Activated CD4-positive, alpha-beta T cell treated with anti-CD3 and anti-CD28 coated beads, Interleukin-2, Interleukin-4, amounts not matched to agents 100 ng/mL and 50 ng/mL, durations not matched to agents 16 hours and 8 hours (primary cell): Measurements from ENCODE around the gene TRPM6.

ENCODE experiments used
- DNase-seq: peaks from one replicate; pipeline ENCODE4 v3.0.0-alpha.2; 2020; ENCODE audit warnings: low spot score

The TRPM6 gene

GRCh38 chr9:74771672-74772071, 116.0 kb downstream of the TRPM6 start:
- peak; percentile 15 for DNase-seq

GRCh38 chr9:74771262-74771585, 116.5 kb downstream of the TRPM6 start:
- no peak for DNase-seq

GRCh38 chr9:74770508-74771261, 117.0 kb downstream of the TRPM6 start:
- peak; percentile 6 for DNase-seq

GRCh38 chr9:74765481-74765971, 122.2 kb downstream of the TRPM6 start:
- DNase-seq: no peak

GRCh38 chr9:74762950-74763349, 124.8 kb downstream of the TRPM6 start:
- no peak for DNase-seq

- no peak for DNase-seq
Measured at GRCh38 chr9:74760031-74760700, 127.6 kb downstream of the TRPM6 start.

GRCh38 chr9:74755999-74756398, 131.7 kb downstream of the TRPM6 start:
- DNase-seq: no peak

- DNase-seq: no peak
Measured at GRCh38 chr9:74755355-74755754, 132.4 kb downstream of the TRPM6 start.

- no peak for DNase-seq
Measured at GRCh38 chr9:74753650-74754049, 134.1 kb downstream of the TRPM6 start.

GRCh38 chr9:74748966-74749365, 138.8 kb downstream of the TRPM6 start:
- no peak for DNase-seq

GRCh38 chr9:74742792-74743730, 144.7 kb downstream of the TRPM6 start:
- no peak for DNase-seq

- DNase-seq: no peak
Measured at GRCh38 chr9:74742191-74742790, 145.4 kb downstream of the TRPM6 start.

- no peak for DNase-seq
Measured at GRCh38 chr9:74736646-74737045, 151.1 kb downstream of the TRPM6 start.

GRCh38 chr9:74735761-74736160, 152.0 kb downstream of the TRPM6 start:
- no peak for DNase-seq

GRCh38 chr9:74729136-74729695, 158.5 kb downstream of the TRPM6 start:
- no peak for DNase-seq

- DNase-seq: no peak
Measured at GRCh38 chr9:74728176-74728575, 159.5 kb downstream of the TRPM6 start.

GRCh38 chr9:74726581-74726980, 161.1 kb downstream of the TRPM6 start:
- DNase-seq: no peak

GRCh38 chr9:74724317-74724716, 163.4 kb downstream of the TRPM6 start:
- no peak for DNase-seq

GRCh38 chr9:74721696-74722660, 165.7 kb downstream of the TRPM6 start:
- no peak for DNase-seq

- no peak for DNase-seq
Measured at GRCh38 chr9:74719306-74719705, 168.4 kb downstream of the TRPM6 start.

- DNase-seq: no peak
Measured at GRCh38 chr9:74718709-74719108, 169.0 kb downstream of the TRPM6 start.
